ENCODE results near the gene HAPLN2. TPM values are rescaled to one million over a fixed set of nuclear protein-coding genes. Genes with fewer than 3 reads are reported as not detected.
A peak's percentile ranks its signal among the peaks of the same experiment; 100 is the strongest.

The HAPLN2 gene
- total RNA-seq, 1 experiment from 2014 or later: 1.2 TPM

- TF ChIP-seq ATF6 (CRISPR knock-in tag; IDR thresholded peaks at IDR 0.05) (no peak), STAT6 (CRISPR knock-in tag; conservative IDR thresholded peaks at IDR 0.05; ENCODE audit: low read depth) (no peak), TCF7 (CRISPR knock-in tag; IDR thresholded peaks at IDR 0.05; ENCODE audit: low read depth) (no peak), CREB1 (CRISPR knock-in tag; IDR thresholded peaks at IDR 0.05) (no peak), E2F5 (CRISPR knock-in tag; IDR thresholded peaks at IDR 0.05) (no peak), RELA (CRISPR knock-in tag; IDR thresholded peaks at IDR 0.05; ENCODE audit: borderline replicate concordance) (no peak), EMX1 (CRISPR knock-in tag; IDR thresholded peaks at IDR 0.05) (no peak), ZMAT4 (CRISPR knock-in tag; IDR thresholded peaks at IDR 0.05) (no peak)
Observed at GRCh38 chr1:156639601-156640101, 20.4 kb downstream of the HAPLN2 start (continued).

GRCh38 chr1:156640842-156641706 lies 21.9 kb downstream of the HAPLN2 start:
- ATAC-seq (no peak), DNase-seq (ENCODE audit: low spot score) (no peak)
- no peaks in the 10 kb centered on the region for H3K36me3 Mint-ChIP-seq
- POLR2A ChIA-PET: interaction anchor here (1.0 to 2.7 kb wide), 3 partner anchors 20 to 49 kb away, joined by 3 to 7 read pairs (median 4); no protein-coding TSS in a partner anchor
- H3K4me1 Mint-ChIP-seq: peaks cover 30% of the 10 kb centered on the region
- TF ChIP-seq ZNF263 (CRISPR knock-in tag; IDR thresholded peaks at IDR 0.05; ENCODE audit: low read depth) (peak; percentile 78; the same call in 1 of the 2 replicates), ZNF232 (CRISPR knock-in tag; IDR thresholded peaks at IDR 0.05) (no peak)
- no peaks in the 10 kb centered on the region for H3K9me3 Mint-ChIP-seq
- CTCF ChIA-PET: interaction anchor here (0.6 to 12.1 kb wide), 16 partner anchors 10 to 255 kb away, joined by 3 to 180 read pairs (median 6); partner anchors contain the start of genes HAPLN2 and NES
- H3K27me3 Mint-ChIP-seq (ENCODE audit: low read depth): peaks cover 92% of the 10 kb centered on the region
- H3K4me3 Mint-ChIP-seq: peak overlapping the region; percentile 70
- H3K27ac Mint-ChIP-seq: no peak overlapping the region

- H3K27ac Mint-ChIP-seq: no peak within 1 kb of the TSS
- peak within 1 kb of the TSS; percentile 70 for H3K4me3 Mint-ChIP-seq
- peaks cover 29% of the 10 kb centered on the region for H3K4me1 Mint-ChIP-seq
- peaks cover 92% of the 10 kb centered on the region for H3K27me3 Mint-ChIP-seq (ENCODE audit: low read depth)
- ATAC-seq: peak; percentile 70
- no peaks in the 10 kb centered on the region for H3K9me3 Mint-ChIP-seq
- peak; percentile 73 for DNase-seq (ENCODE audit: low spot score)
- no peaks in the 10 kb centered on the region for H3K36me3 Mint-ChIP-seq
- TF ChIP-seq USF2 (CRISPR knock-in tag; IDR thresholded peaks at IDR 0.05) (peak; percentile 69), ZNF317 (CRISPR knock-in tag; IDR thresholded peaks at IDR 0.05; ENCODE audit: borderline replicate concordance, low read depth) (no peak), CTCF (IDR thresholded peaks at IDR 0.05) (no peak), USF1 (CRISPR knock-in tag; IDR thresholded peaks at IDR 0.05) (peak; percentile 38; the same call in 1 of the 2 replicates)
- CTCF ChIA-PET: interaction anchor here (0.6 to 12.1 kb wide), 17 partner anchors 11 to 256 kb away, joined by 3 to 180 read pairs (median 6); partner anchors contain the start of genes CRABP2, HAPLN2 and NES
- POLR2A ChIA-PET: interaction anchor here (0.7 to 2.7 kb wide), 4 partner anchors 18 to 50 kb away, joined by 3 to 7 read pairs (median 4); no protein-coding TSS in a partner anchor
Observed at GRCh38 chr1:156641761-156642264, 22.6 kb downstream of the HAPLN2 start, which contains the start of gene BCAN. Gene BCAN (plus strand): TSS chr1:156642117. CDS start chr1:156646055, 3,938 bp downstream.
